Neutrophil (primary cell): ENCODE data around the gene CBX7.

Source experiments
- H3K27ac ChIP-seq: fragments of 200-600 bp; sonication (generic); 2 replicates; pipeline ENCODE4 v1.5.1; 2016; ENCODE audit warnings: mild to moderate bottlenecking, moderate library complexity
- H3K27me3 ChIP-seq: fragments of 200-600 bp; sonication (generic); 2 replicates; pipeline ENCODE4 v1.6.0; 2016; ENCODE audit warnings: mild to moderate bottlenecking
- H3K36me3 ChIP-seq: fragments of 200-600 bp; sonication (generic); 2 replicates; pipeline ENCODE4 v1.5.1; 2017
- H3K4me1 ChIP-seq, 2 experiments: fragments of 200-600 bp in 1 of 2; sonication (generic) in 1 of 2; 1 replicate in 1 of 2; 2 replicates in 1 of 2; pipeline versions ENCODE4 v1.5.1 to v1.6.1; 2013 to 2016; ENCODE audit warnings: low read depth in 1 of 2, low read length in 1 of 2, mild to moderate bottlenecking in 1 of 2, moderate library complexity in 1 of 2; ENCODE audit not compliant: control insufficient read depth in 1 of 2, insufficient read depth in 1 of 2
- H3K4me3 ChIP-seq, 2 experiments: fragments of 200-600 bp in 1 of 2; sonication (generic) in 1 of 2; 1 replicate in 1 of 2; 2 replicates in 1 of 2; pipeline ENCODE4 v1.5.1; 2013 to 2016; ENCODE audit warnings: low read depth in 1 of 2, low read length in 1 of 2, mild to moderate bottlenecking in 1 of 2, moderate library complexity in 1 of 2
- H3K9me3 ChIP-seq: fragments of 200-600 bp; sonication (generic); 2 replicates; pipeline ENCODE4 v1.5.1; 2016
- TF ChIP-seq, protein P1 (sequence below): fragments of 200-600 bp; sonication (generic); IDR thresholded peaks from 2 replicates; pipeline ENCODE4 v1.5.1; 2016; ENCODE audit warnings: antibody characterized with exemption

Gene CBX7

DNA sequence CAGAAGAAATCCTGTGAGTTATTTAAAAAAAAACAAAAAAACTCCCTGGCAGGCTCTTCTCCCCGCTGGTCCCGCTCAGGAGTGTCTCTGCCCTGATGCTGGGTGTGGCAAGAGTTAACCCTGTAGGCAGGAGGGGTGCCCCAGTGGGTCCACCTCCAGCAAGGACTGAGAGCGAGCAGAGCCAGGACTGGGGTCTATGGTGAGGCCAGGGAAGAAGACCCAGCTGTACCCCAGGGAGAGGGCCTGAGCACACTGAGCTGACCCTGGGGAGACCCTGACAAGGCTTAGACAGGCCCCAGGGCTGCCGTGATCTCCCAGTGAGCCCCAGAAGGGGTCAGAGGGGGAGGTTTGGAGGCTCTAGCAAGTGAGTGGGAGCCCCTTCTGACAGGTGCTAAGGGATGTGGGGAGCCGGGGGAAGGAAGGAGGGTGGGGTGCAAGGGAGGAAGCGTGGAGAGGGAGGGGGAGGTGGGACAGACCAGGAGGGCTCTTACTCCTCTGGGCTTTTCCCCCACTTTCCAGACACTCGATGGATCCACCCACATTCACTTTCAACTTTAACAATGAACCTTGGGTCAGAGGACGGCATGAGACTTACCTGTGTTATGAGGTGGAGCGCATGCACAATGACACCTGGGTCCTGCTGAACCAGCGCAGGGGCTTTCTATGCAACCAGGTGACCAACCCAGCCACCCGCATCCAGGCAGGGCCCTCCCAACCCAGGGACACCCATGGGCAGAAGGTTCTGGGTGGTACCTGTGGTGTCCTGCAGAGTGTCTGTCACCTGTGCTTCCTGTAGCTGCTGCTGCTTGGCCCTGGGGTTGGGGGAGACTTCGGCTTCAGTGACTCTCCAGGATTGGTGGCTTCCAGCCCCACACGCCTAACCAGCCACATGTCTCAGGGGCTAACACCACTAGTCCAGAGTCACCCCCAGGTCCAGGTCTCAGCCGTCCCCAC, 69.0 kb downstream of the CBX7 start:
- H3K36me3 ChIP-seq, result peaks cover 53% of the 10 kb centered on the region
- H3K4me3 ChIP-seq, result no peak overlapping the region
- TF ChIP-seq, protein P1, sequence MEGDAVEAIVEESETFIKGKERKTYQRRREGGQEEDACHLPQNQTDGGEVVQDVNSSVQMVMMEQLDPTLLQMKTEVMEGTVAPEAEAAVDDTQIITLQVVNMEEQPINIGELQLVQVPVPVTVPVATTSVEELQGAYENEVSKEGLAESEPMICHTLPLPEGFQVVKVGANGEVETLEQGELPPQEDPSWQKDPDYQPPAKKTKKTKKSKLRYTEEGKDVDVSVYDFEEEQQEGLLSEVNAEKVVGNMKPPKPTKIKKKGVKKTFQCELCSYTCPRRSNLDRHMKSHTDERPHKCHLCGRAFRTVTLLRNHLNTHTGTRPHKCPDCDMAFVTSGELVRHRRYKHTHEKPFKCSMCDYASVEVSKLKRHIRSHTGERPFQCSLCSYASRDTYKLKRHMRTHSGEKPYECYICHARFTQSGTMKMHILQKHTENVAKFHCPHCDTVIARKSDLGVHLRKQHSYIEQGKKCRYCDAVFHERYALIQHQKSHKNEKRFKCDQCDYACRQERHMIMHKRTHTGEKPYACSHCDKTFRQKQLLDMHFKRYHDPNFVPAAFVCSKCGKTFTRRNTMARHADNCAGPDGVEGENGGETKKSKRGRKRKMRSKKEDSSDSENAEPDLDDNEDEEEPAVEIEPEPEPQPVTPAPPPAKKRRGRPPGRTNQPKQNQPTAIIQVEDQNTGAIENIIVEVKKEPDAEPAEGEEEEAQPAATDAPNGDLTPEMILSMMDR, result no peak
- H3K9me3 ChIP-seq, result no peaks in the 10 kb centered on the region
- no peaks in the 10 kb centered on the region for H3K27me3 ChIP-seq
- H3K4me1 ChIP-seq, result peaks cover 0 to under 1% of the 10 kb centered on the region in 2 experiments
- H3K27ac ChIP-seq, result no peak overlapping the region

DNA sequence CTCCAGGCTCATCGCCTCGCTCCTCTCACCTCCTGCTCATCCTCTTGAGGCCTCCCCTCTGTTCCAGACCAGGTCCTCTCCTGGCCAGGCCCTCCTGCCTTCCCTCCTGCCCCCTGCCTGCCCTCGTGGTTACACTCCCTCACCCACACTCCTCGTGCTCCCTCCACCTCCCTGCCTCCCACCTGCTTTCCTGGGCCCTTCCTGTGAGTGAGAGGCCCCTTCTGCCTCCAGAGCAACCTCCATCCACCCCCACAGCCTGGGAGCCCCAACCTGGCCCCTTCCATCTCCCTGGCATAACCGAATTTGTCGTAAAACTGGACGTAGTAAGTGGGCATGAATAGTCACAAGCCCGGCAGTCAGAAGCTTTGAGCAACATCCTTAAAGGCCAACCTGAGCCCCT, 70.9 kb downstream of the CBX7 start:
- H3K4me3 ChIP-seq, result no peak overlapping the region
- TF ChIP-seq, protein P1, result no peak
- H3K9me3 ChIP-seq, result no peaks in the 10 kb centered on the region
- H3K27me3 ChIP-seq, result no peaks in the 10 kb centered on the region
- H3K4me1 ChIP-seq, result peaks cover 8 to 10% of the 10 kb centered on the region in 2 experiments
- H3K27ac ChIP-seq, result no peak overlapping the region
- peaks cover 46% of the 10 kb centered on the region for H3K36me3 ChIP-seq

DNA sequence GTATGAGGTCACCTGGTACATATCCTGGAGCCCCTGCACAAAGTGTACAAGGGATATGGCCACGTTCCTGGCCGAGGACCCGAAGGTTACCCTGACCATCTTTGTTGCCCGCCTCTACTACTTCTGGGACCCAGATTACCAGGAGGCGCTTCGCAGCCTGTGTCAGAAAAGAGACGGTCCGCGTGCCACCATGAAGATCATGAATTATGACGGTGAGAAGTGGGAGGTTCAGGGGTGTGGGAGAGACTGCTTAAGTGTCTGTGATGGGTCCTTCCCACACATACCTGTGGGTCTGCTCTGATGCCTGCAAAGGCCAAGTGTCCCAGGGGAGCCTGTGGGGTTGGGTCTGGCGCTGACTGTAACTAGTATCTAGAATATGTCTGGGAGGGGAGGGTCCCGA, 71.5 kb downstream of the CBX7 start:
- Histone ChIP-seq H3K36me3 (peaks cover 40% of the 10 kb centered on the region), H3K27ac (no peak overlapping the region), H3K27me3 (no peaks in the 10 kb centered on the region), H3K4me3 (no peak overlapping the region), H3K4me1 (peaks cover 8 to 10% of the 10 kb centered on the region in 2 experiments), H3K9me3 (no peaks in the 10 kb centered on the region)
- TF ChIP-seq, protein P1, result no peak
